ENCODE results near the gene CD52.

DNA sequence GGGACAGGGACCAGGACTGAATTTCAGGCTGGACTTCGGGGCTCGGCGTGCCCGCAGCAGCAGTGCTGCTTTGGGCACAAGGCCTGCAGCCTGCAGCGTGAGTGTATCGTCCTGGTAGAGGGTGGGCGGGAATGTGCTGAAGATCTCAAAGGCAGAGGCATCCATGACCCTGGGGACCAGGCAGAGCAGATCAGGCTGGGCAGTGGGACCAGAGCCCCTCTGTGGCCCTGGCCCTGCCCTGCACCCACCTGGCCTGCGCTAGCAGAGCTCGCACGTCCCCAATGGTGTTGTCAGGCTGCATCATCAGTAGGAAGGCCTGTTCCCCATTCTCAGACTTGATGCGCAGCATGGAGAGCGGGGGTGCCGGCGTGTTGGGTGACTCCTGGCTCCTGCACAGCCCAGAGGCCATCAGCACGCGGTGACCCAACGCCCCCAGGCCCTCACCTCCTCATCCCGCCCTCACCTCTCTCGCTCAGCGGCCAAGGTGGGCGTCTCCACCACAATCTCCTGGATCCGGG lies 35.3 kb upstream of the CD52 start:
- TF ChIP-seq CTCF (CRISPR knock-in tag; IDR thresholded peaks at IDR 0.05) (no peak), BRD4 (CRISPR knock-in tag; IDR thresholded peaks at IDR 0.05) (no peak)

All from HepG2 (cell line).